ENCODE results near the gene OTUB1. TPM values are rescaled to one million over a fixed set of nuclear protein-coding genes. Genes with fewer than 3 reads are reported as not detected.

OTUB1 gene
- total RNA-seq, 1 donor from 2014 or later = 126 TPM

DNA sequence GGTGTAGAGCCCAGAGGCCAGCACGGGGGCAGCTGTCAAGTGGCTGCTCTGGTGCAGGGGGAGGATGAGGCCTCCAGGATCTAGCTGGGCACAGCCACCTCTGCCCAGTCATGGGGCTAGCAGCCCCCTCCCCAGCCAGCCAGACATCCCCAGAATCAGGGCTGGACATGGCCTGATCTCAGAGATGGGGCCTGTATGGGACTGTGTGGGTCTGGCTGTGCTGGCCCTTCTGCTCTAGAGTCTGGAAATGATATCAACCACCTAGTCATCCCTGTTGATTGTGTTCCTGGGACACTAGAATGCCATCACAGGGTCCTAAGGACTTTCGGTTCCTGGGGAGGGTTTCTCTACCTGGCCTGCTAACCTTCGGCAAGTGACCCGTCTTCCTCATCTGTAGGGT, 52.3 kb downstream of the OTUB1 start:
- peaks cover 11% of the 10 kb centered on the region for H3K4me1 Mint-ChIP-seq (ENCODE audit: low read depth, unreplicated experiment)
- no peak overlapping the region for H3K4me3 Mint-ChIP-seq (ENCODE audit: unreplicated experiment)
- no peak for DNase-seq
- TF ChIP-seq, protein P1, sequence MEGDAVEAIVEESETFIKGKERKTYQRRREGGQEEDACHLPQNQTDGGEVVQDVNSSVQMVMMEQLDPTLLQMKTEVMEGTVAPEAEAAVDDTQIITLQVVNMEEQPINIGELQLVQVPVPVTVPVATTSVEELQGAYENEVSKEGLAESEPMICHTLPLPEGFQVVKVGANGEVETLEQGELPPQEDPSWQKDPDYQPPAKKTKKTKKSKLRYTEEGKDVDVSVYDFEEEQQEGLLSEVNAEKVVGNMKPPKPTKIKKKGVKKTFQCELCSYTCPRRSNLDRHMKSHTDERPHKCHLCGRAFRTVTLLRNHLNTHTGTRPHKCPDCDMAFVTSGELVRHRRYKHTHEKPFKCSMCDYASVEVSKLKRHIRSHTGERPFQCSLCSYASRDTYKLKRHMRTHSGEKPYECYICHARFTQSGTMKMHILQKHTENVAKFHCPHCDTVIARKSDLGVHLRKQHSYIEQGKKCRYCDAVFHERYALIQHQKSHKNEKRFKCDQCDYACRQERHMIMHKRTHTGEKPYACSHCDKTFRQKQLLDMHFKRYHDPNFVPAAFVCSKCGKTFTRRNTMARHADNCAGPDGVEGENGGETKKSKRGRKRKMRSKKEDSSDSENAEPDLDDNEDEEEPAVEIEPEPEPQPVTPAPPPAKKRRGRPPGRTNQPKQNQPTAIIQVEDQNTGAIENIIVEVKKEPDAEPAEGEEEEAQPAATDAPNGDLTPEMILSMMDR (IDR thresholded peaks at IDR 0.05; ENCODE audit: partially characterized antibody, unreplicated experiment) = no peak
- H3K36me3 Mint-ChIP-seq (ENCODE audit: unreplicated experiment) = no peaks in the 10 kb centered on the region
- H3K27me3 Mint-ChIP-seq (ENCODE audit: unreplicated experiment) = peaks cover 14% of the 10 kb centered on the region
- H3K27ac Mint-ChIP-seq (ENCODE audit: unreplicated experiment) = no peak overlapping the region
- H3K9me3 Mint-ChIP-seq (ENCODE audit: unreplicated experiment) = peaks cover 5% of the 10 kb centered on the region

DNA sequence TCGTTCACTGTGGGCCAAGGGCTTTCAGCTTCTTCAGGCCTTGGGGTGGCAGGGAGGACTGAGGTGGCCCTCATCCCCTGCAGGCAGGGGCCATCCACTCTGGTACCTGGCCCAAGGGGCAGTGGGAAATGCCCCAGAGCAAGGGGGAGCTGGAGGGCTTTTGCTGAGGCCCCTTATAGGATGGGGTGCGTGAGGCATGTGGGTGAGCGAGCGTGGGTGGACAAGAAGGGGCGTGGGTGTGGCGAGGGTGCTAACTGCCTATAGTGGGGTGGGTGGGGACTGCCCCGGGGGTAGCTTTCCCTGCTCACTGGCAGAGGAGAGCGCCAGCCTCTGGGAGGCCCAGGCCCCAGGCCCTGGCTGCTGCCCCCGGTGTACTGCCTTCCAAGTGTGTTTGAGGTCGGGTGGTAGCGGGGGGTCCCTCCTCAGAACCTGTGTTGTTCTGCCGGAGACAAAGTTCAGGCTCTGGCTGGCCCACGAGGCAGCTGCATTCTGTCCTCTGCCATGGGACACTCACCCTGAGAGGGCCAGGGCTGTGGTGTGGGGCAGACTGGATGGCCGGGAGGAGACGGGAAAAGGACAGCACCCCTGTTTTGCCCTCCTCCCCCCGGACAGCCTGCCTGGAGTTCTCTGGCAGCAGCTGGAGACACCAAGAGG, 52.9 kb downstream of the OTUB1 start:
- H3K4me3 Mint-ChIP-seq (ENCODE audit: unreplicated experiment) = no peak overlapping the region
- H3K27me3 Mint-ChIP-seq (ENCODE audit: unreplicated experiment) = peaks cover 11% of the 10 kb centered on the region
- peaks cover 3% of the 10 kb centered on the region for H3K9me3 Mint-ChIP-seq (ENCODE audit: unreplicated experiment)
- no peak for DNase-seq
- H3K4me1 Mint-ChIP-seq (ENCODE audit: low read depth, unreplicated experiment) = peaks cover 11% of the 10 kb centered on the region
- no peaks in the 10 kb centered on the region for H3K36me3 Mint-ChIP-seq (ENCODE audit: unreplicated experiment)
- TF ChIP-seq, protein P1 (IDR thresholded peaks at IDR 0.05; ENCODE audit: partially characterized antibody, unreplicated experiment) = no peak
- H3K27ac Mint-ChIP-seq (ENCODE audit: unreplicated experiment) = no peak overlapping the region

DNA sequence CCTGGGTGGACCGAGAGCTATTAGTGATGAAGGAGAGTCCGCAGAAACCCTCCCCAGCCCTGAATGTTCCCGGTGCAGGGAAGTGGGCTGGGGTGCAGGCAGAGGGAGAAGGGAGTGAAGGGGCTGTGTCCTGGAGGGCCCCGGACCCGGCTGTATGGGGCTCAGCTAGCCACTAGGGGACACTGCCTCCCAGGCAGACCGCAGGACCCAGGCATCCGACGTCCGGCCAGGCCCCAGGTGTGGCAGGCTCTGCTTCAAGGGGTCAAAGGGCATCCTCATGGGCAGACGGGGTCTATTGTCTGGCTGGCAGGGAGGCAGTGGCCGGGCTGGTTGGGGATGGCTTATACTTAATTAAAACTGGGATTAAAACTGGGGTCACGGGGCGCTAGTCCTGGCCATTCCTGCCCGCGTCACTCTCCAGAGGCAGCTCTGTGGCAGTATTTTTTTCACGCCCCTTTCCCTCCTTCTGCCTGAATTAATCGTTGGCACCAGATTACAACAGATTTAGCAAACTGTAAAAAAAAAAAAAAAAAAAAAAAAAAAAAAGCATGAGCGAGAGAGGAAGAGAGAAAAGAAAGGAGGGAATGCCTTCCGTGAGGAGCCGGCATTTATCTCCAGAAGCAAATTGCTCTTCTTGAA, 54.6 kb downstream of the OTUB1 start:
- H3K27me3 Mint-ChIP-seq (ENCODE audit: unreplicated experiment) = peaks cover 7% of the 10 kb centered on the region
- H3K36me3 Mint-ChIP-seq (ENCODE audit: unreplicated experiment) = no peaks in the 10 kb centered on the region
- DNase-seq = no peak
- H3K4me3 Mint-ChIP-seq (ENCODE audit: unreplicated experiment) = no peak overlapping the region
- no peaks in the 10 kb centered on the region for H3K9me3 Mint-ChIP-seq (ENCODE audit: unreplicated experiment)
- H3K4me1 Mint-ChIP-seq (ENCODE audit: low read depth, unreplicated experiment) = peaks cover 11% of the 10 kb centered on the region
- no peak overlapping the region for H3K27ac Mint-ChIP-seq (ENCODE audit: unreplicated experiment)
- TF ChIP-seq, protein P1 (IDR thresholded peaks at IDR 0.05; ENCODE audit: partially characterized antibody, unreplicated experiment) = no peak

DNA sequence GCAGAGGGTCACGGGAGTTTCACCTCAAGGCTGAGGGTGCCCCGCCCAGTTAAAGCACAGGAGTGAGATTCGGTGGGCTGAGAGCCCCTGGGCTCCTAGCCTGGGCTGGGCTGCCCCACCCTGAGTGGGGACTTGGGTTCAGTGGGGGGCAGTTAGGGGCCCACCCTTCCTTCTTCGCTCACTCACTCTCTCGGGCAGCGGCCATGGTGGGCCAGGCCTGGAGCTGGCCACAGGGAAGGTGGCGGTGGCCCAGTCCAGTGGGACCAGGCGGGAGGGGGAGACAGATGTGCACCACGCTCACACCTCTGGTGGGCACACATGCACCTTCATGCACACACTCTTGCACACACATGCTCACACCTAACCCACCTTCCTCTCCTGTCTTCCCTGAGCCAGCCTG, 55.6 kb downstream of the OTUB1 start:
- Mint-ChIP-seq H3K9me3 (ENCODE audit: unreplicated experiment) (no peaks in the 10 kb centered on the region), H3K4me1 (ENCODE audit: low read depth, unreplicated experiment) (peaks cover 11% of the 10 kb centered on the region), H3K4me3 (ENCODE audit: unreplicated experiment) (no peak overlapping the region), H3K27ac (ENCODE audit: unreplicated experiment) (no peak overlapping the region), H3K36me3 (ENCODE audit: unreplicated experiment) (no peaks in the 10 kb centered on the region), H3K27me3 (ENCODE audit: unreplicated experiment) (peaks cover 7% of the 10 kb centered on the region)
- DNase-seq = no peak
- TF ChIP-seq, protein P1 (IDR thresholded peaks at IDR 0.05; ENCODE audit: partially characterized antibody, unreplicated experiment) = no peak

DNA sequence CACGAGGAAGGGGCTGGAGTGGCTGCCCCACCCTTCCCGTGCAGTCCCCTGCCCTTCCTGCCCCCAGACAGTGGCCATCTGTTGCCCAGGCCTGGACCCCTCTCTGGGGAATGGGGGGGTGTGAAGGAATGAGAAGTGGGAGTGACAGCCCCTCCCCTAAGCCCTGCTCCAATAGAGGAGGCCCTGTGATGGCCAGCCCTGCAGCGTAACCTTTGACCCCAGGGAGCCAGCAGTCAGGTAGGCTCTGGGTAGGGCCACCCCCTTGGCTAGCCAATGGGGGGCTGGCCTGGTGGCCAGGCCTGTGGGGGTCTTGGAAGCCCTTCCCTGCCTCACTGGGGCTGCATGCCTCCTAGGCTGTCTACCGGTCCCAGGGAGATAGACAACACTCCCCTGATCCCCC, 56.1 kb downstream of the OTUB1 start:
- no peaks in the 10 kb centered on the region for H3K9me3 Mint-ChIP-seq (ENCODE audit: unreplicated experiment)
- no peak for DNase-seq
- H3K36me3 Mint-ChIP-seq (ENCODE audit: unreplicated experiment) = no peaks in the 10 kb centered on the region
- H3K27me3 Mint-ChIP-seq (ENCODE audit: unreplicated experiment) = peaks cover 9% of the 10 kb centered on the region
- no peak overlapping the region for H3K27ac Mint-ChIP-seq (ENCODE audit: unreplicated experiment)
- no peak overlapping the region for H3K4me3 Mint-ChIP-seq (ENCODE audit: unreplicated experiment)
- peaks cover 11% of the 10 kb centered on the region for H3K4me1 Mint-ChIP-seq (ENCODE audit: low read depth, unreplicated experiment)
- TF ChIP-seq, protein P1 (IDR thresholded peaks at IDR 0.05; ENCODE audit: partially characterized antibody, unreplicated experiment) = no peak
